H9 (cell line): ENCODE results near the gene CEP41. TPM values are rescaled to one million over a fixed set of nuclear protein-coding genes. Genes with fewer than 3 reads are reported as not detected.

Experiments used
- DNase-seq: peaks from one replicate; pipeline ENCODE4 v3.0.0-alpha.2; 2017
- H2AFZ ChIP-seq: one replicate; pipeline ENCODE4 v1.6.1; 2013; ENCODE audit warnings: mild to moderate bottlenecking, low read length, control low read depth, moderate library complexity
- H2AK5ac ChIP-seq: 2 replicates; pipeline ENCODE4 v1.6.1; 2013; ENCODE audit warnings: low read length, control low read depth, mixed read lengths; ENCODE audit not compliant: insufficient read length
- H2BK120ac ChIP-seq: one replicate; pipeline ENCODE4 v1.6.1; 2013; ENCODE audit warnings: low read depth, mild to moderate bottlenecking, low read length, control low read depth, inconsistent platforms; ENCODE audit not compliant: poor library complexity, severe bottlenecking
- H2BK12ac ChIP-seq: 2 replicates; pipeline ENCODE4 v1.6.1; 2013; ENCODE audit warnings: low read length, control low read depth, mixed read lengths, low read depth; ENCODE audit not compliant: insufficient read length
- H2BK15ac ChIP-seq: 2 replicates; pipeline ENCODE4 v1.6.1; 2013; ENCODE audit warnings: low read depth, low read length, control low read depth
- H2BK20ac ChIP-seq: one replicate; pipeline ENCODE4 v1.6.1; 2013; ENCODE audit warnings: low read depth, mild to moderate bottlenecking, low read length, control low read depth, inconsistent platforms; ENCODE audit not compliant: poor library complexity, severe bottlenecking
- H2BK5ac ChIP-seq: 2 replicates; pipeline ENCODE4 v1.6.1; 2013; ENCODE audit warnings: low read length, control low read depth, mixed read lengths; ENCODE audit not compliant: insufficient read length
- H3K14ac ChIP-seq: 2 replicates; pipeline ENCODE4 v1.6.1; 2013; ENCODE audit warnings: low read length, control low read depth; ENCODE audit not compliant: insufficient read depth
- H3K18ac ChIP-seq: 2 replicates; pipeline ENCODE4 v1.6.1; 2013; ENCODE audit warnings: low read depth, mild to moderate bottlenecking, mixed read lengths, low read length, control low read depth; ENCODE audit not compliant: insufficient read length
- H3K23ac ChIP-seq: 2 replicates; pipeline ENCODE4 v1.6.1; 2013; ENCODE audit warnings: low read length, control low read depth, mixed read lengths, low read depth; ENCODE audit not compliant: insufficient read length
- H3K23me2 ChIP-seq: 2 replicates; pipeline ENCODE4 v1.6.1; 2013; ENCODE audit warnings: low read depth, mild to moderate bottlenecking, mixed read lengths, low read length, control low read depth; ENCODE audit not compliant: insufficient read length, poor library complexity, severe bottlenecking
- H3K27ac ChIP-seq: 2 replicates; pipeline ENCODE4 v1.5.1; 2013; ENCODE audit warnings: low read length, control low read depth, mixed read lengths, low read depth; ENCODE audit not compliant: insufficient read length
- H3K27me3 ChIP-seq: 2 replicates; pipeline ENCODE4 v1.6.1; 2013; ENCODE audit warnings: low read length, control low read depth, inconsistent platforms; ENCODE audit not compliant: insufficient read depth
- H3K4ac ChIP-seq: 2 replicates; pipeline ENCODE4 v1.6.1; 2013; ENCODE audit warnings: low read depth, mild to moderate bottlenecking, control low read depth, inconsistent platforms, low read length, moderate library complexity
- H3K4me1 ChIP-seq: 2 replicates; pipeline ENCODE4 v1.6.1; 2013; ENCODE audit warnings: low read length, control low read depth, inconsistent platforms; ENCODE audit not compliant: insufficient read depth
- H3K4me2 ChIP-seq: 2 replicates; pipeline ENCODE4 v1.6.1; 2013; ENCODE audit warnings: low read length, control low read depth, mixed read lengths; ENCODE audit not compliant: insufficient read length, insufficient read depth
- H3K56ac ChIP-seq: 2 replicates; pipeline ENCODE4 v1.6.1; 2013; ENCODE audit warnings: low read depth, mild to moderate bottlenecking, mixed read lengths, low read length, control low read depth; ENCODE audit not compliant: insufficient read length
- H3K79me1 ChIP-seq: 2 replicates; pipeline ENCODE4 v1.6.1; 2013; ENCODE audit warnings: low read depth, mild to moderate bottlenecking, moderate library complexity, low read length, control low read depth, inconsistent platforms; ENCODE audit not compliant: insufficient read depth, poor library complexity, severe bottlenecking
- H3K79me2 ChIP-seq: 2 replicates; pipeline ENCODE4 v1.6.1; 2013; ENCODE audit warnings: low read length, control low read depth, inconsistent platforms; ENCODE audit not compliant: insufficient read depth
- H3K9ac ChIP-seq: 2 replicates; pipeline ENCODE4 v1.6.1; 2013; ENCODE audit warnings: low read length, control low read depth, mixed read lengths; ENCODE audit not compliant: insufficient read length; ENCODE audit errors: extremely low read depth
- H3K9me3 ChIP-seq: one replicate; pipeline ENCODE4 v1.6.1; 2013; ENCODE audit warnings: low read depth, low read length, inconsistent platforms; ENCODE audit not compliant: control insufficient read depth
- H3T11ph ChIP-seq: one replicate; pipeline ENCODE4 v1.6.1; 2013; ENCODE audit warnings: mild to moderate bottlenecking, low read length, control low read depth, inconsistent platforms
- H4K20me1 ChIP-seq: one replicate; pipeline ENCODE4 v1.6.1; 2013; ENCODE audit not compliant: control insufficient read depth, insufficient read length, insufficient read depth
- H4K5ac ChIP-seq: 2 replicates; pipeline ENCODE4 v1.6.1; 2013; ENCODE audit warnings: low read depth, mild to moderate bottlenecking, mixed read lengths, low read length, control low read depth; ENCODE audit not compliant: insufficient read length
- H4K8ac ChIP-seq: replicated peaks from 2 replicates; pipeline ENCODE4 v1.6.1; 2013; ENCODE audit warnings: low read length, control low read depth, mixed read lengths, low read depth; ENCODE audit not compliant: insufficient read length
- H4K91ac ChIP-seq: 2 replicates; pipeline ENCODE4 v1.6.1; 2013; ENCODE audit warnings: low read depth, mild to moderate bottlenecking, moderate library complexity, mixed read lengths, low read length, control low read depth; ENCODE audit not compliant: insufficient read length
- H3K27ac Mint-ChIP-seq, 3 experiments: 2 replicates in 2 of 3; 3 replicates in 1 of 3; pipeline ENCODE4 v1.8.0; 2020 to 2021; ENCODE audit warnings: mixed read lengths in 3 of 3, mild to moderate bottlenecking in 1 of 3, moderate library complexity in 1 of 3
- H3K27me3 Mint-ChIP-seq: 2 replicates; pipeline ENCODE4 v1.8.0; 2021; ENCODE audit warnings: low read depth, mild to moderate bottlenecking, moderate library complexity, mixed read lengths
- H3K36me3 Mint-ChIP-seq, 3 experiments: 2 replicates in 2 of 3; 3 replicates in 1 of 3; pipeline ENCODE4 v1.8.0; 2020 to 2021; ENCODE audit warnings: low read depth in 3 of 3, mixed read lengths in 3 of 3; ENCODE audit not compliant: insufficient read depth in 1 of 3
- H3K4me1 Mint-ChIP-seq, 2 experiments: 2 replicates each; pipeline ENCODE4 v1.8.0; 2020; ENCODE audit warnings: mixed read lengths in 2 of 2
- H3K4me3 Mint-ChIP-seq, 2 experiments: 2 replicates in 1 of 2; 3 replicates in 1 of 2; pipeline ENCODE4 v1.8.0; 2020 to 2021; ENCODE audit warnings: mild to moderate bottlenecking in 2 of 2, mixed read lengths in 2 of 2, moderate library complexity in 1 of 2
- H3K9me3 Mint-ChIP-seq, 2 experiments: 2 replicates in 1 of 2; 3 replicates in 1 of 2; pipeline ENCODE4 v1.8.0; 2020; ENCODE audit warnings: mild to moderate bottlenecking in 2 of 2, mixed read lengths in 2 of 2, moderate library complexity in 1 of 2
- CTCF ChIP-seq: fragments of 200-600 bp; sonication (generic); conservative IDR thresholded peaks from 3 replicates; pipeline ENCODE4 v1.8.0; 2021; ENCODE audit warnings: antibody characterized with exemption, mild to moderate bottlenecking
- WGBS: extraction: QIAGEN DNeasy Blood & Tissue Kit; methylation state at CpG from one replicate; pipeline ENCODE4 v1.1.7; 2013; ENCODE audit warnings: missing lambda C conversion rate, low lambda C conversion rate, mixed read lengths; ENCODE audit not compliant: insufficient read length; ENCODE audit errors: extremely low coverage; 5-methylcytosine and 5-hydroxymethylcytosine counted together
- total RNA-seq: library from RNA; stranded (reverse); gene quantifications from 2 replicates; pipeline ENCODE4 v1.2.1, GENCODE V29; 2021

Gene CEP41
- total RNA-seq, 1 experiment from 2014 or later = 9.7 TPM

- H3K9me3 Mint-ChIP-seq = no peaks in the 10 kb centered on the region; a peak in 1 of 5 replicates
- Histone ChIP-seq H2BK20ac (no peak within 1 kb of the TSS), H4K5ac (no peak within 1 kb of the TSS), H2BK12ac (no peak within 1 kb of the TSS), H4K8ac (no peak within 1 kb of the TSS), H3K4me2 (peak within 1 kb of the TSS; percentile 10), H3K27me3 (no peaks in the 10 kb centered on the region), H3T11ph (no peak within 1 kb of the TSS), H4K20me1 (no peaks in the 10 kb centered on the region), H3K23me2 (no peaks in the 10 kb centered on the region), H3K23ac (no peak within 1 kb of the TSS), H3K4ac (no peak within 1 kb of the TSS), H4K91ac (no peak within 1 kb of the TSS), H3K14ac (no peak within 1 kb of the TSS), H2BK5ac (no peak within 1 kb of the TSS), H3K79me1 (no peaks in the 10 kb centered on the region), H2AK5ac (no peak within 1 kb of the TSS), H3K4me1 (peaks cover 7% of the 10 kb centered on the region), H2BK15ac (no peak within 1 kb of the TSS), H3K18ac (no peak within 1 kb of the TSS), H3K79me2 (no peaks in the 10 kb centered on the region), H2AFZ (no peak within 1 kb of the TSS), H3K27ac (no peak within 1 kb of the TSS), H3K9me3 (no peaks in the 10 kb centered on the region), H2BK120ac (no peak within 1 kb of the TSS), H3K9ac (no peak within 1 kb of the TSS), H3K56ac (no peak within 1 kb of the TSS)
- H3K27ac Mint-ChIP-seq = peak within 1 kb of the TSS; percentile 59 to 83 (median 62); a peak in 4 of 7 replicates
- no peak within 1 kb of the TSS; a peak in 2 of 5 replicates for H3K4me3 Mint-ChIP-seq
- H3K4me1 Mint-ChIP-seq = peaks cover 20 to 25% of the 10 kb centered on the region in 2 experiments
- no peak for DNase-seq
- TF ChIP-seq CTCF = no peak
- H3K36me3 Mint-ChIP-seq = no peaks in the 10 kb centered on the region
- peaks cover 3% of the 10 kb centered on the region for H3K27me3 Mint-ChIP-seq
- no CpG with 5 or more reads among the region's 5 CpGs for WGBS
Observed at GRCh38 chr7:130344271-130344866, 96.4 kb downstream of the CEP41 start, which contains the start of gene CPA5. Gene CPA5 (plus strand): TSS chr7:130344816. CDS start chr7:130346486, 1,670 bp downstream.

Other genes with a start within 250 kb of the CEP41 start
- gene TMEM209, start 235.6 kb downstream of the CEP41 start, total RNA-seq = 30.8 and 33.9 TPM in 2 replicates
- not detected in 2 replicates for gene SSMEM1, start 233.2 kb downstream of the CEP41 start, total RNA-seq
- 0.29 TPM in 1 of 2 replicates, not detected in the other for gene CPA2, start 174.2 kb downstream of the CEP41 start, total RNA-seq
- not detected in 2 replicates for gene CPA4, start 147.9 kb downstream of the CEP41 start, total RNA-seq
- not detected in 2 replicates for gene CPA5, start 96.2 kb downstream of the CEP41 start, total RNA-seq
- gene CPA1, start 60.5 kb downstream of the CEP41 start, total RNA-seq = not detected in 2 replicates
- gene MEST, start 51.1 kb upstream of the CEP41 start, total RNA-seq = 112 and 113 TPM in 2 replicates
- gene COPG2, start 227.7 kb upstream of the CEP41 start, total RNA-seq = 77.7 and 77.8 TPM in 2 replicates
- gene TSGA13, start 245.5 kb upstream of the CEP41 start, total RNA-seq = not detected in 2 replicates